Panc1 (cell line): Measurements from ENCODE around the gene HES1.

Source experiments
- TF ChIP-seq, protein P1 (sequence below): fragments of 450-650 bp; IDR thresholded peaks from 2 replicates; pipeline ENCODE4 v1.5.1; 2017; ENCODE audit warnings: mild to moderate bottlenecking
- TF ChIP-seq, protein P2 (sequence below), 2 experiments: IDR thresholded peaks; 2 replicates each; pipeline ENCODE4 v1.6.1; 2011 to 2012; ENCODE audit warnings: low read depth in 2 of 2, control low read depth in 1 of 2, low read length in 1 of 2, mild to moderate bottlenecking in 1 of 2, moderate library complexity in 1 of 2; ENCODE audit not compliant: insufficient read depth in 1 of 2

DNA sequence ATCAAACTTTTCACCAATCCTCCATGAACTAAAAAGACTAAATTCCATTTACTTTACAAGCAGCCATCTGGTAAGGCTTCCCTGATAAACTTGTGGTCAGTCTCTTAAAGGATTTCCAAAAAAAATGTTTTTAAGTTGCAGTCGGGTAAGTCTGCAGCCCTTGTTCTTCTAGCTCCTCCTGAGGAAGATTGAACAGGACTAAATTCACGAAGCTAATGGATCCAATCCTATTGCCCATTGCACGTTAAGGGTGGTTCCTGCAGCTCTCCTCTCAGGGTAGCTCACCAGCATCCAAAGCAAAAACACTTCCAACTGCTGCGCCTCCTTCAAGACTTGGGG is 2.8 kb downstream of the HES1 start:
- TF ChIP-seq, protein P1, sequence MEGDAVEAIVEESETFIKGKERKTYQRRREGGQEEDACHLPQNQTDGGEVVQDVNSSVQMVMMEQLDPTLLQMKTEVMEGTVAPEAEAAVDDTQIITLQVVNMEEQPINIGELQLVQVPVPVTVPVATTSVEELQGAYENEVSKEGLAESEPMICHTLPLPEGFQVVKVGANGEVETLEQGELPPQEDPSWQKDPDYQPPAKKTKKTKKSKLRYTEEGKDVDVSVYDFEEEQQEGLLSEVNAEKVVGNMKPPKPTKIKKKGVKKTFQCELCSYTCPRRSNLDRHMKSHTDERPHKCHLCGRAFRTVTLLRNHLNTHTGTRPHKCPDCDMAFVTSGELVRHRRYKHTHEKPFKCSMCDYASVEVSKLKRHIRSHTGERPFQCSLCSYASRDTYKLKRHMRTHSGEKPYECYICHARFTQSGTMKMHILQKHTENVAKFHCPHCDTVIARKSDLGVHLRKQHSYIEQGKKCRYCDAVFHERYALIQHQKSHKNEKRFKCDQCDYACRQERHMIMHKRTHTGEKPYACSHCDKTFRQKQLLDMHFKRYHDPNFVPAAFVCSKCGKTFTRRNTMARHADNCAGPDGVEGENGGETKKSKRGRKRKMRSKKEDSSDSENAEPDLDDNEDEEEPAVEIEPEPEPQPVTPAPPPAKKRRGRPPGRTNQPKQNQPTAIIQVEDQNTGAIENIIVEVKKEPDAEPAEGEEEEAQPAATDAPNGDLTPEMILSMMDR = no peak
- TF ChIP-seq, protein P2, sequence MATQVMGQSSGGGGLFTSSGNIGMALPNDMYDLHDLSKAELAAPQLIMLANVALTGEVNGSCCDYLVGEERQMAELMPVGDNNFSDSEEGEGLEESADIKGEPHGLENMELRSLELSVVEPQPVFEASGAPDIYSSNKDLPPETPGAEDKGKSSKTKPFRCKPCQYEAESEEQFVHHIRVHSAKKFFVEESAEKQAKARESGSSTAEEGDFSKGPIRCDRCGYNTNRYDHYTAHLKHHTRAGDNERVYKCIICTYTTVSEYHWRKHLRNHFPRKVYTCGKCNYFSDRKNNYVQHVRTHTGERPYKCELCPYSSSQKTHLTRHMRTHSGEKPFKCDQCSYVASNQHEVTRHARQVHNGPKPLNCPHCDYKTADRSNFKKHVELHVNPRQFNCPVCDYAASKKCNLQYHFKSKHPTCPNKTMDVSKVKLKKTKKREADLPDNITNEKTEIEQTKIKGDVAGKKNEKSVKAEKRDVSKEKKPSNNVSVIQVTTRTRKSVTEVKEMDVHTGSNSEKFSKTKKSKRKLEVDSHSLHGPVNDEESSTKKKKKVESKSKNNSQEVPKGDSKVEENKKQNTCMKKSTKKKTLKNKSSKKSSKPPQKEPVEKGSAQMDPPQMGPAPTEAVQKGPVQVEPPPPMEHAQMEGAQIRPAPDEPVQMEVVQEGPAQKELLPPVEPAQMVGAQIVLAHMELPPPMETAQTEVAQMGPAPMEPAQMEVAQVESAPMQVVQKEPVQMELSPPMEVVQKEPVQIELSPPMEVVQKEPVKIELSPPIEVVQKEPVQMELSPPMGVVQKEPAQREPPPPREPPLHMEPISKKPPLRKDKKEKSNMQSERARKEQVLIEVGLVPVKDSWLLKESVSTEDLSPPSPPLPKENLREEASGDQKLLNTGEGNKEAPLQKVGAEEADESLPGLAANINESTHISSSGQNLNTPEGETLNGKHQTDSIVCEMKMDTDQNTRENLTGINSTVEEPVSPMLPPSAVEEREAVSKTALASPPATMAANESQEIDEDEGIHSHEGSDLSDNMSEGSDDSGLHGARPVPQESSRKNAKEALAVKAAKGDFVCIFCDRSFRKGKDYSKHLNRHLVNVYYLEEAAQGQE (IDR thresholded peaks at IDR 0.05; ENCODE audit: insufficient read depth in 1 of 2, low read depth in 2 of 2, low read length in 1 of 2) = no peak
